ENCODE data around the gene LCN9.

DNA sequence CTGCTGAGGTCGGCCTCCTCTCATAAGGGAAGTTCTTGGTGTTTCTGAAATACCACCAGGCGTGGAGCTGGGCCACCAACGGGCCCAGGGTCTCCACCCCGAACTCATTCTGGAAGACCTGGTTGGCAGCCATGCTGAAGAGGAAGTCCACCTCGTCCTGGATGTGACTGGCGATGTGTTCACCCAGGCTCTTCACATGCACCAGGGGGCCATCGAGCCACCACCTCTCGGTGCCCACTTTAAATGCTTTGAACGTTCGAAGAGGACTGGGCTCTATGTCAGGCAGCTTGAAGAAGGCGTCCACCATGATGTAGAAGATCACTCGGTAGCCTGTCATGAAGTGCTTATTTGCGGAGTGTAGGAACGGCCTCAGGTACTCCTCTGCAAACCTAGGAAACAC lies 38.8 kb upstream of the LCN9 start:
- TF ChIP-seq TAF1 (IDR thresholded peaks at IDR 0.05; ENCODE audit: borderline replicate concordance, low read depth, low read length) (no peak), POLR2A (IDR thresholded peaks at IDR 0.05; ENCODE audit: low read depth, low read length) (no peak)

All from GM12892 (cell line).